Activated T-cell treated with anti-CD3 and anti-CD28 coated beads for 24 hours (primary cell): Measurements from ENCODE around the gene PERP.
"Not testable (repeated sequence)": the region's sequence is repeated elsewhere in the genome, so short reads cannot be mapped to it uniquely, and the experiment has no call there.

Experiments
- DNase-seq: peaks from one replicate; pipeline ENCODE4 v3.0.0-alpha.2; 2020; ENCODE audit warnings: low read depth

PERP gene

DNA sequence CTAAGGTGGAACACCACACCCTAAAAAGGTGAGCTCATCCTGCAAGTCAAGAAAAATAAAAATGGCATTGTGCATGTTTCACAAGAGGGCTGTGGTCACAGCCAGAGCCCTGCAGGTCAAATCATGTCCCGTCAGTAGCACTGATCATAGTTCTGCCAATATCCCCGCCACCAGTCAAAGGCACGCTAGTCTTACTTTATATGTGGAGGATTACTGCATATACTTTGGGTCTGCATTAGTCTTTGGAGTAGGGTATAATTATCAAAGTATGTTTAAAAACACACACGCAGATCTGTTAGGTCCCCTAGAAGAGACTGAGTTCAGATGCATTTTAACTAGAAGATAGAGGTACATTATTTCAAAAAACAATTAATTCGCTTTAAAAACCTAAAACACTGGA lies 1.8 kb downstream of the PERP start:
- no peak for DNase-seq

DNA sequence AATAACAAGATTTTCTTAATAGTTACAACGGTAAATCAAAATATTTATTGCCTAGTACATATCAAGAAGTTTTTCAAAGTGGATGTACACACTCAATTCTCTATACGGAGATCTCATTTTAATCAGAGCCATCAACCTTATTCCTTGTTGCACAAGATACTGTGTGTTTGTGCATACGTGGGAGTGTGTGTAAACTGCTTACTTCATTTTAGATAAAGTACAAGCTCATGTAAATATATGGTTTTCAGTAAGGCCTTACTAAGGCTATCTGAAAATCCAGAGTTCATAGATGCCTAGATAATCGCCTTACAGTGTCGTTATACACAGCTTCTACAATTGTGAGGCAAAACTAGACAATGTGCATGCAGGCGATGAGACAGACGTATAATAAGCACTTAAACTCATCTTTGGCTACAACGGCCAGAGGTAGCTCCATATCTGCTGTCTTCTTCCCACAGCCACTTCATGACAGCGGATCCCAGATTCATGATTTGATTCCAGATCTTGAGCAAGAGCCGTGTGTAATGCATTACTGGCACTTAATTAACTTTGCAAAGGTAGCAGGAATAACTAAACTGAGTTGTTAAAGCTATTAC lies 2.5 kb downstream of the PERP start:
- no peak for DNase-seq

DNA sequence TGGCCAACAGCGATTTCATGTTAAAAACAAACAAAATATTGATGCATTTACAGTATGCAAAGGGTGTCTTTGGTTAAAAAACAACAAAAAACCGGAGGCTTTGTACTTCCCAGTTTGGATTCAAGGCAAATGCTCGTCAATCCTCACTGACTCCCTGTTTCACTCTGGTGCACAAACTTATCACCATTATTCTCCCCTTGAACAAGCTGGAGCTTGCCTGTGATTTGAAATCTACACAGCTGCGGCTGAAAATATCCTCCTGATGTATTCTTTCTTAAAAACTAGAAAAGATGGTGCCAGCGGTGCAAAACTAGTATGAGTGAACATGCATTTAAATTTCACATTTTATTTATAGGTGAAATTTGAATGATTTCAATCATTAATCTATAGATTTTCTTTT lies 3.3 kb downstream of the PERP start:
- no peak for DNase-seq

DNA sequence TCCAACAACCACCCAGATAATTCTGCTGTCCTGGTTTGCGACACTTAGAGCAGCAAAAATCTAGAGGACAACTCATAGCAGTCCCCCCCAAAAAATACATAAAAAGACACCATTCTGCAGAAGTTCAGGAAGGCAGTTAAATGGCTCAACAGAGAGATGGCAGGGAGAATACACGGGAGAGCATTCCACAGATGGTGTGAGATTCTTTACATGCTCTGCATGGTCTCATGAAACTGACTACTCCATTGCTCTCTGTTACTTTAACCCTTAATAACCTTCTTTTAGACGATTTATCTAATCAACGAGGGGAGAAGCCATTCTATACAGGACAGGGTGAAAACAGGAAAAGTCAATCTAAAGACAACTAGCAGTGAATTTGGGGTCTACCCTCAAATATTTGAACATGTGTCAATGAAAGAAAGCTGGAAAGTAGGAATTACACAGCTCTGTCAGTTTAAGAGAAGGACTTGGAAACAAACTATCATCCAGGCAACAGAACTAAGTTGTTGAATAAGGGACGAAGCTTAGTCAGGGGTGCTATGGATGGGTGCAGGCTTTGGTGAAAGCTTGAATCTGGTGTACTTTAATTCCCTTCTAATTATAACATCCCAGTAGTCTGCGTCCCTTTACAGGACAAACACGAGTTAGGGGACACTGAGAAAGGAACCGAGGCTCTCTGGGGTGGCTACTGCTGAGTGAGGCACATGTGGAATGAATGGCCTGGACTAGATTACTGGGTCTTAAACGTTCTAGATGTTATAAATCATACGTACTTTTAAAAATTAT lies 5.1 kb downstream of the PERP start:
- DNase-seq, result no peak

DNA sequence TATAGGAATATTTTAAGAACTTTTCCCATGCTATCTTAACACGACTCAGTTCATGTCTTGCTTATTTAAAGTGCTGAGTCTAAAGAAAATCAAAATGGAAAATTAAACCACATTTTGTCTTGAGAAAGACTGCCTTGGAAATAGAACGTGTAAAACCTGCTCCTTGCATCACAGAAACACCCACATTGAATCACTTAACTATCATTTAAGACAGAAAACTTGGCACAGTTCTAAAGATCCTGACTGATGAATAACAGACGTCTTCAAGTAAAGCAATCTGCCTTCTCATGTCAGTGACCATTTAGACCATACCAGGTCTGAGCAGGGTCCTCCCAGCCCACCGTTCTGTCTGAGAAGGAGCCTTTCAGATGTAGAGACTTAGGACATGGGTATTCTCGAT lies 7.4 kb downstream of the PERP start:
- no peak for DNase-seq

DNA sequence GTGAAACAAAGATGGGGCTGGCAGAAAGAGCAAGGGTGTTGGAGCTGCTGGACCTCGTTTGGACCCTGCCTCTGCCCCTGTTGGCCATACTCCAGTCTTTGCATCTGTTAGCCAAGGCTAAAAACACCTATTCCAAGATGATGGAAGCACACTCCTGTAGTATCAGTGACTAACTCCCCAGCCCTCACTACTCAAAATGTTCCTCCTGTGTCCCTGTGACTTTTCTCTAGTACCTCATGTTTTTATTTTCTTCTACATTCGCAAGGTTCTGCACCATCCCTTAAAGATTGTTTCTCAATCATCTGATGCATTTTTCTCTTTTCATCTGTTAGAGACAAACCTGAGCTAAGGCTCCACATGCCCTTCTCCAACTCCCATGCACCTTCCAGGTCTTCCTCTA lies 8.9 kb downstream of the PERP start:
- DNase-seq, result no peak

DNA sequence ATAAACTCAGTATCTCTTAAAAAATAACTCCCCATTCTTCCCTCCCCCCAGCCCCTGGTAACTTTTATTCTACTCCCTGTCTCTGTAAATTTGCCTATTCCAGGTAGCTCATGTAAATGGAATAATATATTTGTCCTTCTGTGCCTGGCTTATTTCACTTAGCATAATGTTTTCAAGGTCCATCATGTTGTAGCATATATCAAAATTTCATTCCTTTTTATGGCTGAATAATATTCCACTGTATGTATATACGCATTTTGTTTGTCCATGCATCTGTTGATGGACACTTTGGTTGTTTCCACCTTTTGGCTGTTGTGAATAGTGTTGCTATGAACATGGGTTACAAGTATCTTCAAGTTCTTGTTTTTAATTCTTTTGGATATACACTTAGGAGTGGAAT lies 13.0 kb downstream of the PERP start:
- DNase-seq, result no peak

DNA sequence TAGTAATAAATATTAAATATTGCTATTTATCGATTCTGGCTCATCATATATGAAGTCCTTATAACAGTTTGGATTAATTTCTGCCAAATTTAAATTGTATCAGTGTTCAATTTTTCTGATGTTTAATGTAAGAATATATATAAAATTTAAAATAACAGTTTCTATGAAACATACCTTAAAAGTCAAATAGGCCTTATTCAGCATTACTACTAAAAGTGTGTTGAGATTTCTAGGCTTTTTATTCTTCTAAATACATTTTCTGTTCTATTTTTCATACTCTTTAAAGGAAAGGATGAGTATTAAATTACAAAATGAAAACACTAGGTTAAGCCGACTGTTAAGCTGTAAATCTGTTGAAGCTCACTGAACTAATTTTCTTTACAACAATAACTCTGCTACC lies 13.6 kb downstream of the PERP start:
- no peak for DNase-seq

DNA sequence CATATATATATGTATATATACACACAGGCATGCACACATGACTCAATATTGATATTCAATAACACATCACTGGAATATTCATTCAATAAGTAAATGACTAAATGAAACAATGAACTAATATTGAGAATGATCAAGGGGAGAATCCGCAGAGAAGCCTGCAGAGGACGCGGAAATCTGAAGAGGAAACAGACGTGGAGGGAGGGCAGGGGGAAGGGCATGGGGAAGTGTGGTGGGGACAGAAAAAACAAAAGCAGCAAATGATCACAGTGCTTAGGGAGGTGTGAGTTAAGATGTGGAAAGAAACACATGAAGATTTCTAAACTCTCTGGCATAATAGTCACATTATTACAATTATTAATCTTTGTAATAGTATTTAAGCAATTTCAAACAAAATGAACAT lies 14.5 kb downstream of the PERP start:
- no peak for DNase-seq

DNA sequence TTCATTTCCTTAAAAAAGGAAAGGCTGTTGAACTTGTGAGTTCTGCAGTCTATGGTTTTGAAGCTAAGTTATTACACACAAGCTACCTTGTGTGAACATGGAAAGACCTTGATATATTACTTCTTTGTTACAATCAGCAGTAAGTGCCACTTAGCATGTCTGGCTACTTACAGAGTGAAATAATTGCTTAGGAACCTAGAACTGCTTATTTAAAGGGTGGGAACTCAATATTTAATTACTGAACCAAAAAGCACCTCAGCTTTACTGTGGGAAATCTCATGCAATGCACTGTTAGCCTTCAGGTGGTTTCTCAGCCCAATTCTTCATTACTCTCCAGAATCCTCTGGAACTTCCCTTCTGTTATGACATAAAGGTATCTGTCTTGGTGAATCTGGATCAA lies 17.9 kb downstream of the PERP start:
- no peak for DNase-seq

DNA sequence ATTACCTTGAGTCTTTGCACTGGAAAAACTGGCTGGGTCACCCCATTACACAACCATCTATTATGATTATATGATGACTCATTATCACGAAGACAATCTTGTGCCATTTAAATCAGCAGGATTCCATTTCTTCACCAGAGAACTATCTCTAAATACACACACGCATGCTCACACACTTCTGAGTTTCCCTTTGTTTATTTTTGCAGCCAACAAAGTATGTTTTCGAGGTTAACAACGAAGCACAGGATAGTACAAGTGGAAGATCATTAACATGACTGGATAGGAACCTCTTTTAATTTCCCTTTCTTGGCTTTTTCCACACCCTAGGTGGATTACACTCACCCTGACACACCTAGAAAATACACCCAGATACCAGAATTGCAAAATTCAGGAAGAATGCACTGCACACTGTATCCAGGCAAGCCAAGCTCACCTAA lies 18.9 kb downstream of the PERP start:
- no peak for DNase-seq

DNA sequence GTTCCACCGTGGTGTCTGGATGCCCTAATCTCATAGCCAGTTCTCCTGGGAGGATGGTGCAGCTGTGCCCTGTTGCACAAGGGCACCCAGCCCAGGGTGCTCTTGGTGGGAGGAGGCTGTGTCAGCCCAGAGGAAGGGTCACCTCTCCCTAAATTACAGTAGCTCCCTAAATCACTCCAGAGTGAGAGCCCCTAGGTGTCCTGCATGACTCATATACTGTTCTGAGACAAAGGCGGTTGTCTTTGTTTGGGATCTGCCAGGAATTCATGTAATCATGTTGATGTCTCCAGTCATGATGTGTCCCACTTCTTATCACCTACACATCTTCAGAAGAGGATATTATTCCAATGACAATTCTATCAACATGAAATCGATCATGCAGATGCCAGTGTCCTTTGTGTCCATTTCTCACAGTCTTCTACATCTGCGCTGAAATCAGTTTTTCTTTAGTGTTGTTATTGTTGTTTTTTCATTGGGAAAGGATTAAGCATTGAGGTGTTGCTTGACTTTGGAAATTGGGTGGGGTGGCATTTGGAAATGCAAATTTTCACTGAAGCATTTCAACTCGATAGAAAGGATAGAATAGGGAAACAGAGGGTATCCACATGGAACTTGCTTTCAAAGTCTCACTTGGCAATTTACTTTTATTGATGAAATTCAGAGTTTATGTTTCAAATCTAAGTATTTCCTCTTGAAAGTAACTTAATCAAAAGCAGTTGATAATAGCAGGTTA lies 19.5 kb downstream of the PERP start:
- no peak for DNase-seq

DNA sequence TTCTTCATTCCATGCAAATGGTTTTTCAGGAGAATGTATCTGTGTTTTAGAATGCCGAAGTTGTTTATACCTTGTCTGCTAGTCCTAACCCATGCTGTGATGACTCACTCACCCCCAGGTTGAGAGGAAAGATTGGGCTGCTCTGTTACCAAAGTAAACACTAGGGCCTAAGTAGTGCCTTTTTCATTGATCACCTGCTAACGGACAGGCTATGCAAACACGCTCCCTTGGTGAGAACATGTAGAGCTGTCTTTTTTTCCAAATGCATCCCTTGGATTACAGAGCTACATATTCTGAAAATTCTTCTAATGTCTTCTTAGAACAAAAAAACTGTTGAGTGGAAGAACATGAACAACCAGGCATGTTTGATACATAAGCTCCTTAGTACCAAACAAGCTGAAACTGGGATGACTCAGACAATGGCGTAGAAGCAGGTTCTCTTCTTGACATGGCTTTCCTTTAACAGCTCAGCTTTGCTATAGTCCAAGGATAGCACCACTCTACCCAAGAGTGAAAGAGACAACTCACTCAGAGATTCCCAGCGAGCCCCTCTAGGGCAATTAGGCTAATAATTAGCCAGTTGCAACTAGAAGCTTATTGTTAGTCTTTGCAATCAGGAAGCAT lies 20.5 kb downstream of the PERP start:
- DNase-seq, result no peak

DNA sequence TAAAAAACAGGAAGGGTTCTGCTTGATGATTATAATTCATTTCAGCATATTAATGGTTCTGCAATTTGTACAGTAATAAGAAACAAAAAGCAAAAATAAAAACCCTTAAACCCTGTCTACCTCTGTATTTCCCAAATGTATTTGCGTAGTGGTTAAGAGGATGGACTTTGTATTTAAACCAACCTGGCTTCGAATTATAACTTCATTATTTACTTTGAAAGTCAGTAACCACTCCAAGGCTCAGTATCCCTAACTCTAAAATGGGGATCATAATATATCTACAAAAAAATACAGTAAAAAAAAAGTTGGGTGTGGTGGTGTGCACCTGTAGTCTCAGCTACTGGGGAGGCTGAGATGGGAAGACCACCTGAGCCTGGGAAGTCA lies 21.4 kb downstream of the PERP start:
- DNase-seq, result no peak

DNA sequence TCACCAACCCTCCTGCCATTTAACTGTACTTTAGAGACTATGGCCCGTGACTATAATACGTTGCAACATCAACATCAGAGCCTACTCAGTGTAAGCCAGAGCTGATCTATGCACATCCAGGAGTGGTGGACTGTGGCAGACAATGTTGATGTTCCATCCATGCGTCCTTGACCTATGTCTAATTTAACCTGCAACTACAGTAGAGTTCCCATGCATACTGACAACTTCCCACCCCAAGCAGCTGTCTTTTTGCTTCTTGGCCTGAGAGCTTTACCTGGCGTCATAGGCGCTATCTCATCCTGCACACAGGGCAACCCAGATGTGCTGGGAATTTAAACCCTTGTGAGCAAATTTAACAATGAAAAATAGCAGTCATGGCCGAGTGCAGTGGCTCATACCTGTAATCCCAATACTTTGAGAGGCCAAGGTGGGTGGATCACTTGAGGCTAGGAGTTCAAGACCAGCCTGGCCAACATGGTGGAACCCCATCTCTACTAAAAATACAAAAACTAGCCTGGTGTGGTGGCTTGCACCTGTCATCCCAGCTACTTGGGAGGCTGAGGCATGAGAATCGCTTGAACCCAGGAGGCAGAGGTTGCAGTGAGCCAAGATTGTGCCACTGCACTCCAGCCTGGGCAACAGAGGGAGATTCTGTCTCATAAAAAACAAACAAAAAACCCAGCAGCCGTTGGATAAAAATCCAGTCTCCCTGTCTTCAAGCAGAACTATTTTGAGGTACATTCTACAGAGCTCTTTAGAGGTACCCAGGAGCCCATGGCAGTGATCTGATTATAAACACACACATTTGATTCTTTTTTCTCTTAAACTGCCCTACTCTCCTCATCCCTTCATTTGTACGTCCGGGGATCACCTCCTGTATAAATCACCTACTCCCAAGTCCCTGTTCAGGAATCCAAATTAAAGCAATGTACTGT lies 22.0 kb downstream of the PERP start:
- no peak for DNase-seq

DNA sequence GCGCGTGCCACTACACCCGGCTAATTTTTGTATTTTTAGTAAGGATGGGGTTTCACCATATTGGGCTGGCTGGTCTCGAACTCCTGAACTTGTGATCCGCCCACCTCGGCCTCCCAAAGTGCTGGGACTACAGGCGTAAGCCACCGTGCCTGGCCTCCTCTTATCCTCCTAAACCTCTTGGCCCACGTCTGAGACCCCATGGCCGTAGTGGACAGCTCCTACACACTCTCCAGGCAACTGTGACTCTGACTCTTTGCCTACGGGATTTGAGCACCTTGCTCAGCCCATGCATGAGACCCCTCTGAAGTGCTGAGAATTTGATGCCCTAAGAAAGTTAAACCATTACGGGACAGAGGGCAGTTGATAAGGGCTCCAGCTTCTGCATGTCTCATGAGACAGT lies 25.0 kb downstream of the PERP start:
- no peak for DNase-seq

DNA sequence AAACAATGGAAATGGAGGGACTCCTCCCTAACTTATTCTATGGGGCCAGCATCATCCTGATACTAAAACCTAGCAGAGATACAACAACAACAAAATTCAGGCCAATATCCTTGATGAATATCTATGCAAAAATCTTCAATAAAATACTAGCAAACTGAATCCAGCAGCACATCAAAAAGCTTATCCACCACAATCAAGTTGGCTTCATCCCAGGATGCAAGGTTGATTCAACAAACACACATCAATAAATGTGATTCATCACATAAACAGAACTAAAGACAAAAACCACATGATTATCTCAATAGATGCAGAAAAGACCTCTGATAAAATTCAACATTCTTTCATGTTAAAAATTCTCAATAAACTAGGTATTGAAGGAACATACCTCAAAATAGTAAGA lies 27.7 kb downstream of the PERP start:
- not testable (repeated sequence) for DNase-seq

DNA sequence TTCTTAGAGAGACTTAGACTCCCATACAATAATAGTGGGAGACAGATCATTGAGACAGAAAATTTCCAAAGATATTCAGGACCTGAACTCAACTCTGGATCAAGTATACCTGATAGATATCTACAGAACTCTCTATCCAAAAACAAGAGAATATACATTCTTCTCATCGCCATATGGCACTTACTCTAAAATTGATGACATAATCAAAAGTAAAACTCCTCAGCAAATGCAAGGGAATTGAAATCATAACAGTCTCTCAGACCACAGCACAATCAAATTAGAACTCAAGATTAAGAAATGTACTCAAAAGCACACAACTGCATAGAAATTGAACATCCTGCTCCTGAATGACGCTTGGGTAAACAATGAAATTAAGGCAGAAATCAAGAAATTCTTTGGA lies 28.7 kb downstream of the PERP start:
- DNase-seq, result no peak

DNA sequence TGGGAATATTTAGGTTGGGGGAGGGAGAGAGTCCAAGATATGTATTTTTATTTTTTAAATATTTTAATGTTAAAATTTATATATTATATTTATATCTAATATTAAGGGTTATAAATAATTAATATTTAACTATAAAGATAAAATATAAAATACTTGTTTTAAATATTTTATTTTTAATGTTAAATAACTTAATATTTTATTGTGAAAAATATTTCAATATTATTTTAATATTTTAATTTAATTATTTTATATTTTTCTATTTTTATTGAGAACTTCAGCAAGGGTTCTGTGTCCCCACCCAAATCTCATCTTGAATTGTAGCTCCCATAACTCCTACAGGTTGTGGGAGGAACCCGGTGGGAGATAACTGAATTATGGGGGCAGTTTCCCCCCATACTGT lies 34.0 kb downstream of the PERP start:
- no peak for DNase-seq

DNA sequence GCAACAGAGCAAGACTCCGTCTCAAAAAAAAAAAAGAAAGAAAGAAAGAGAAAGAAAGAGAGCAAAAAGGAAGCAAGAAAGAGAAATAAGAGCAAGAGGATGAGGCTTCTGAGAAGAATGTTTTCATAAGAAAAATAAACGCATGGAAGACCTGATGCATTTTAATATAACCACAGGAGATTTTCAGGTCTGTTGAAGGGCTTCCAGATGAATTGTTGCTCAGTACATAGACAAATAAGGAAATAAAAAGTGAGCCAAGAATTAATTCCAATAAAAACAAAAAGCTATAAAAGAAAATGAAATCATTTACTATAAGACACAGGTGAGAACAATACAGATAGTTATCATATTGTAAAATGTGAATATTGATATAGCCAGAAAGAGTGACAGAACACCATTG lies 43.5 kb downstream of the PERP start:
- DNase-seq, result no peak

DNA sequence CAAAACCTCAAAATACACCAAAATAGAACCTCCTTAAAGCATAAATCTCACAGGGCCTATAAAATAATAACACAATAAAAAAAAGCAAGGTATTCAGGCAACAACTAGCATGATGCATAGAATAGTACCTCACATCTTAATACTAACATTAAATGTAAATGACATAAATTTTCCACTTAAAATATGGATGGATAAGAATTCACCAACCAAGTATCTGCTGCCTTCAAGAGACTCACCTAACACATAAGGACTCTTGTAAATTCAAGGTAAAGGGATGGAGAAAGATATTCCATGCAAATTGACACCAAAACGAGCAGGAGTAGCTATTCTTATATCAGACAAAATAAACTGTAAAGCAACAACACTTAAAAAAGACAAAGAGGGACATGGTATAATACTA lies 52.2 kb downstream of the PERP start:
- DNase-seq, result no peak

DNA sequence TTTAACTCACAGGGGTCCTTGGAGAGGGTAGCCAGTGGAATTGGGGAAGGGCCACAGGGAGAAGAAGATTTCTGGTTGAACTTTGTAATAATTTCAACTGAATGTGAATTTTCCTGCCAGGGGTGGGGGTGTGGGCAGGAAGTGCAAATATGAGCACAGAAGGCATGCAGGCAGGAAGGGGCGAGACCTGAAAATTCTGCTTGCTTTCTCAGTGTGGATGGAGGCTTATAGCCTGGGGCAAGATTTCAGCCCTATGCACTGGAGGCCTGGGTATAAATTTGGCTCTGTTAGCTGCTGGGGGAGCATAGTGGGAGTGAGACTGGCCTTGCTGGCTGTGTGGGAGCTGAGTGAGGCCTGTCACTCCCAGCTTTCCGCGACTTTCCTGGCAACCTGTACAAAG lies 54.4 kb downstream of the PERP start:
- no peak for DNase-seq
